HCT116 (cell line): ENCODE data around the gene ZNF236. TPM values are rescaled to one million over a fixed set of nuclear protein-coding genes. Genes with fewer than 3 reads are reported as not detected.

ENCODE experiments used
- ATAC-seq: fragments of 200-7000 bp; cut with Tn5 transposase; 2 replicates; pipeline ENCODE4 v1.9.1; 2020; ENCODE audit warnings: mild to moderate bottlenecking, moderate library complexity
- BruUV-seq: library from RNA; stranded (reverse); fragments of 400-500 nt; replicated peaks from 2 replicates; lab custom pipeline; 2021; lab: Mats Ljungman, UMichigan
- CTCF ChIA-PET: fragments of 300-600 bp; sonication (Branson Sonifier 250); formaldehyde crosslinking; loops from one replicate; lab custom pipeline; 2021; ENCODE audit warnings: antibody characterized with exemption; lab: Charles Lee
- POLR2A ChIA-PET: fragments of 300-600, 350-600 bp; sonication (Branson Sonifier 250); formaldehyde crosslinking; loops from one replicate; lab custom pipeline; 2021; ENCODE audit warnings: antibody characterized with exemption; lab: Charles Lee
- RAD21 ChIA-PET, 2 experiments: fragments of 300-600 bp; sonication (Branson Sonifier 250); formaldehyde crosslinking; loops; one replicate each; lab custom pipeline; 2023; ENCODE audit warnings: low total read pairs in 2 of 2; ENCODE audit not compliant: uncharacterized antibody in 2 of 2, unreplicated experiment in 2 of 2, low non-redundant PET in 1 of 2; lab: Charles Lee
- DNase-seq: peaks from one replicate; pipeline ENCODE4 v3.0.0-alpha.2; 2010; ENCODE audit warnings: low read depth, low spot score
- H2AFZ ChIP-seq: fragments of 200-600 bp; shearing (Covaris generic), sonication (generic); 2 replicates; pipeline ENCODE4 v1.6.1; 2017; ENCODE audit warnings: low read depth, mixed run types, mixed read lengths, antibody characterized with exemption, low read length; ENCODE audit not compliant: poor library complexity, severe bottlenecking
- H3K27ac ChIP-seq: 2 replicates; pipeline ENCODE4 v1.5.1; 2012; ENCODE audit warnings: low read depth, low read length
- H3K27me3 ChIP-seq: fragments of 200-600 bp; sonication (generic); 2 replicates; pipeline ENCODE4 v1.6.1; 2016; ENCODE audit warnings: mixed run types, low read length, mixed read lengths; ENCODE audit not compliant: insufficient read depth
- H3K36me3 ChIP-seq, 2 experiments: fragments of 200-500 bp in 1 of 2; fragments of 200-600 bp in 1 of 2; sonication (Bioruptor generic) in 1 of 2; sonication (generic) in 1 of 2; 2 replicates each; pipeline versions ENCODE4 v1.5.1 to v1.6.1; 2014 to 2016; ENCODE audit warnings: low read length in 2 of 2, inconsistent platforms in 1 of 2, mixed read lengths in 1 of 2, mixed run types in 1 of 2; ENCODE audit not compliant: insufficient read depth in 2 of 2, control insufficient read depth in 1 of 2
- H3K4me1 ChIP-seq, 2 experiments: fragments of 200-600 bp in 1 of 2; sonication (generic) in 1 of 2; 2 replicates each; pipeline versions ENCODE4 v1.5.1 to v1.6.1; 2012 to 2017; ENCODE audit warnings: low read length in 2 of 2, inconsistent platforms in 1 of 2, mild to moderate bottlenecking in 1 of 2, mixed read lengths in 1 of 2, mixed run types in 1 of 2, moderate library complexity in 1 of 2; ENCODE audit not compliant: insufficient read depth in 2 of 2, control insufficient read depth in 1 of 2
- H3K4me2 ChIP-seq: fragments of 200-600 bp; sonication (generic); 2 replicates; pipeline ENCODE4 v1.6.1; 2017; ENCODE audit warnings: mixed run types, low read length, mixed read lengths
- H3K4me3 ChIP-seq, 2 experiments: fragments of 200-600 bp in 1 of 2; sonication (generic) in 1 of 2; replicated peaks in 1 of 2; 2 replicates each; pipeline ENCODE4 v1.5.1; 2011 to 2016; ENCODE audit warnings: low read length in 2 of 2, control low read depth in 1 of 2, low read depth in 1 of 2, mild to moderate bottlenecking in 1 of 2, mixed read lengths in 1 of 2, mixed run types in 1 of 2
- H3K79me2 ChIP-seq: fragments of 200-600 bp; sonication (generic); 2 replicates; pipeline ENCODE4 v1.6.1; 2017; ENCODE audit warnings: mild to moderate bottlenecking, mixed run types, low read length, moderate library complexity, mixed read lengths; ENCODE audit not compliant: insufficient read depth
- H3K9ac ChIP-seq: fragments of 200-600 bp; sonication (generic); 2 replicates; pipeline ENCODE4 v1.6.1; 2016; ENCODE audit warnings: low read length, mixed read lengths
- H3K9me2 ChIP-seq: fragments of 200-600 bp; sonication (generic), shearing (Covaris generic); 2 replicates; pipeline ENCODE4 v1.6.1; 2017; ENCODE audit warnings: mixed run types, mild to moderate bottlenecking, moderate library complexity; ENCODE audit not compliant: insufficient read depth
- H3K9me3 ChIP-seq, 2 experiments: fragments of 200-500 bp in 1 of 2; fragments of 200-600 bp in 1 of 2; sonication (Bioruptor generic) in 1 of 2; sonication (generic) in 1 of 2; 2 replicates each; pipeline ENCODE4 v1.6.1; 2014 to 2017; ENCODE audit warnings: low read length in 2 of 2, mixed read lengths in 2 of 2, inconsistent platforms in 1 of 2, low read depth in 1 of 2, mild to moderate bottlenecking in 1 of 2, mixed run types in 1 of 2, moderate library complexity in 1 of 2; ENCODE audit not compliant: control insufficient read depth in 1 of 2, insufficient read depth in 1 of 2
- H4K20me1 ChIP-seq: fragments of 200-600 bp; sonication (generic), shearing (Covaris generic); 2 replicates; pipeline ENCODE4 v1.6.1; 2017; ENCODE audit warnings: mixed run types, mild to moderate bottlenecking, moderate library complexity; ENCODE audit not compliant: insufficient read depth
- CEBPB ChIP-seq: IDR thresholded peaks from 2 replicates; pipeline ENCODE4 v1.6.1; 2012; ENCODE audit warnings: low read depth
- CTCF ChIP-seq, 3 experiments: fragments of 200-600 bp in 1 of 3; sonication (generic) in 1 of 3; IDR thresholded peaks in 2 of 3; conservative IDR thresholded peaks in 1 of 3; 2 replicates each; pipeline ENCODE4 v1.5.1; 2012 to 2017; ENCODE audit warnings: low read depth in 2 of 3, low read length in 2 of 3, antibody characterized with exemption in 1 of 3, borderline replicate concordance in 1 of 3, control low read depth in 1 of 3, mild to moderate bottlenecking in 1 of 3, mixed read lengths in 1 of 3, mixed run types in 1 of 3, moderate library complexity in 1 of 3; ENCODE audit not compliant: insufficient read depth in 1 of 3
- FOSL1 ChIP-seq: IDR thresholded peaks from 2 replicates; pipeline ENCODE4 v1.6.1; 2012; ENCODE audit warnings: low read depth
- POLR2A ChIP-seq: IDR thresholded peaks from 2 replicates; pipeline ENCODE4 v1.7.0; 2011; ENCODE audit warnings: borderline replicate concordance; ENCODE audit not compliant: insufficient read depth, insufficient read length; ENCODE audit errors: extremely low read depth
- POLR2AphosphoS5 ChIP-seq: IDR thresholded peaks from 2 replicates; pipeline ENCODE4 v1.6.1; 2011; ENCODE audit warnings: mild to moderate bottlenecking, low read depth, low read length, moderate library complexity
- TCF7L2 ChIP-seq: IDR thresholded peaks from 2 replicates; pipeline ENCODE4 v1.7.0; 2011; ENCODE audit warnings: borderline replicate concordance, inconsistent platforms; ENCODE audit not compliant: insufficient read depth, insufficient read length; ENCODE audit errors: extremely low read depth
- ZBTB33 ChIP-seq: IDR thresholded peaks from 2 replicates; pipeline ENCODE4 v1.6.1; 2011; ENCODE audit warnings: mild to moderate bottlenecking, low read length, moderate library complexity; ENCODE audit not compliant: insufficient replicate concordance; ENCODE audit errors: extremely low read depth
- ZFX ChIP-seq: fragments of 450-650 bp; IDR thresholded peaks from 2 replicates; pipeline ENCODE4 v1.6.1; 2017
- ZNF274 ChIP-seq: fragments of 200-500 bp; sonication (Bioruptor generic); IDR thresholded peaks from 2 replicates; pipeline ENCODE4 v1.6.1; 2014; ENCODE audit warnings: mild to moderate bottlenecking, low read depth, low read length, inconsistent platforms
- intact Hi-C: fragments of 100-400 bp; cut with micrococcal nuclease; formaldehyde crosslinking; loops from 2 replicates; pipeline ENCODE4 v1.10.0; 2022
- total RNA-seq: library from RNA; stranded (reverse); gene quantifications from one replicate; pipeline ENCODE4 v1.2.1, GENCODE V29; 2021; ENCODE audit not compliant: unreplicated experiment
- TF ChIP-seq, protein P1 (sequence below): IDR thresholded peaks from 2 replicates; pipeline ENCODE4 v1.6.1; 2012; ENCODE audit warnings: low read depth

The ZNF236 gene
- total RNA-seq, 1 experiment from 2014 or later = 15.0 TPM

- no peak overlapping the region for H3K4me2 ChIP-seq
- CTCF ChIA-PET = interaction anchor here (1.0 kb wide), 1 partner anchor 216 kb away, joined by 3 read pairs; no protein-coding TSS in a partner anchor
- RAD21 ChIA-PET = no interaction called here
- H3K9me3 ChIP-seq = no peaks in the 10 kb centered on the region
- no peak overlapping the region for H3K27ac ChIP-seq
- H3K27me3 ChIP-seq = 0 out of 2 replicates have a peak, but pooled peaks cover 9% of the 10 kb centered on the region
- TF ChIP-seq ZFX (no peak), CEBPB (no peak)
- H3K9me2 ChIP-seq = no peaks in the 10 kb centered on the region
- H4K20me1 ChIP-seq = no peaks in the 10 kb centered on the region
- DNase-seq = no peak
- intact Hi-C loops = no loop called here
- POLR2A ChIA-PET = no interaction called here
- no peak overlapping the region for H3K4me3 ChIP-seq
- H3K36me3 ChIP-seq = no peaks in the 10 kb centered on the region
- no TSS peak for BruUV-seq
- no peak overlapping the region for H3K9ac ChIP-seq
- H3K4me1 ChIP-seq = no peaks in the 10 kb centered on the region
- ATAC-seq = no peak
- H2AFZ ChIP-seq = no peak overlapping the region
- H3K79me2 ChIP-seq = no peaks in the 10 kb centered on the region
Measured at GRCh38 chr18:76996429-76996828, 174.1 kb downstream of the ZNF236 start.

DNA sequence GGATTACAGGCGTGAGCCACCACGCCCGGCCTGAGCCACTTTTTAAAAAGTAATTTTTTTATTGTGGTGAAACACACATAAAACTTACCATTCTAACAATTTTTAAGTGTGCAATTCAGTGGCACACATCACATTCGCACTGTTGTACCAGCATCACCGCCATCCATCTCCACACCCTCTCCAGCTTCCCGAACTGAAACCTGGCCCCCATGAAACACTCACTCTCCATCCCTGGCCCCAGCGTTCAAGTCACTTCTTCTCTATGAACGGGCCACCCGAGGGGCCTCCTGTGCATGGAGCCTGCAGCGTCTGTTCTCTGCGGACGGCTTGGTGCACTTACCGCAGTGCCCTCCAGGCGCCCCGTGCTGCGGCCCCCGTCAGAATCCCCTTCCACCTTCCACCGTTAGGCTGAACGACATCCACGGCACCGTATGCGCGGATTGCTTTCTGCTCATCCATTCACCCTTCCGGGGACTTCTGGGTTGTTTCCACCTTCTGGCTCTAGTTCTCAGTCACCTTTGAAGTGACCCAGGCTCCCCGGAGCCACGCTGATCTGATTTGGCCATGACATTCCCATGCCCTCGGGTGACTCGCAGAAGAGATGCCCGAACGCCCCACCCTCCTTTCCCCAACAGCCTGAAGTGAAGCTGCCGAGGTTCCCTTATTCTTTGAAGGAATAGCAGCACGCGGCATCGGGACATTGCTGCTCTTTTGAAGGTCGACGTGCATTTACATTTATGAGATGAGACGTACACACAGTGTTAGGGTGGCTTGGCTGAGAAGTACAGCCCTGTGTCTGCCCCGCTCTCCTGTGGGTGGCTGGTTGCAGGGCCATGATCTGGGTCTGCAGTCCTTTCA, 175.8 kb downstream of the ZNF236 start:
- no peak for ATAC-seq
- Histone ChIP-seq H4K20me1 (no peaks in the 10 kb centered on the region), H3K79me2 (no peaks in the 10 kb centered on the region), H3K36me3 (no peaks in the 10 kb centered on the region), H2AFZ (no peak overlapping the region), H3K9ac (no peak overlapping the region), H3K27me3 (0 out of 2 replicates have a peak, but pooled peaks cover 9% of the 10 kb centered on the region), H3K4me1 (no peaks in the 10 kb centered on the region), H3K9me2 (no peaks in the 10 kb centered on the region), H3K27ac (no peak overlapping the region), H3K9me3 (no peaks in the 10 kb centered on the region), H3K4me3 (no peak overlapping the region), H3K4me2 (no peak overlapping the region)
- intact Hi-C loops = no loop called here
- no TSS peak for BruUV-seq
- ChIA-PET POLR2A (no interaction called here), CTCF (no interaction called here), RAD21 (no interaction called here)
- no peak for DNase-seq
- TF ChIP-seq ZBTB33 (no peak), TCF7L2 (no peak), POLR2A (no peak), ZNF274 (no peak), CTCF (IDR thresholded peaks at IDR 0.05 in 2 of 3, conservative IDR thresholded peaks at IDR 0.05 in 1 of 3; ENCODE audit: borderline replicate concordance in 1 of 3, insufficient read depth in 1 of 3, low read depth in 2 of 3, low read length in 2 of 3) (no peak), FOSL1 (no peak), POLR2AphosphoS5 (no peak)
- TF ChIP-seq, protein P1, sequence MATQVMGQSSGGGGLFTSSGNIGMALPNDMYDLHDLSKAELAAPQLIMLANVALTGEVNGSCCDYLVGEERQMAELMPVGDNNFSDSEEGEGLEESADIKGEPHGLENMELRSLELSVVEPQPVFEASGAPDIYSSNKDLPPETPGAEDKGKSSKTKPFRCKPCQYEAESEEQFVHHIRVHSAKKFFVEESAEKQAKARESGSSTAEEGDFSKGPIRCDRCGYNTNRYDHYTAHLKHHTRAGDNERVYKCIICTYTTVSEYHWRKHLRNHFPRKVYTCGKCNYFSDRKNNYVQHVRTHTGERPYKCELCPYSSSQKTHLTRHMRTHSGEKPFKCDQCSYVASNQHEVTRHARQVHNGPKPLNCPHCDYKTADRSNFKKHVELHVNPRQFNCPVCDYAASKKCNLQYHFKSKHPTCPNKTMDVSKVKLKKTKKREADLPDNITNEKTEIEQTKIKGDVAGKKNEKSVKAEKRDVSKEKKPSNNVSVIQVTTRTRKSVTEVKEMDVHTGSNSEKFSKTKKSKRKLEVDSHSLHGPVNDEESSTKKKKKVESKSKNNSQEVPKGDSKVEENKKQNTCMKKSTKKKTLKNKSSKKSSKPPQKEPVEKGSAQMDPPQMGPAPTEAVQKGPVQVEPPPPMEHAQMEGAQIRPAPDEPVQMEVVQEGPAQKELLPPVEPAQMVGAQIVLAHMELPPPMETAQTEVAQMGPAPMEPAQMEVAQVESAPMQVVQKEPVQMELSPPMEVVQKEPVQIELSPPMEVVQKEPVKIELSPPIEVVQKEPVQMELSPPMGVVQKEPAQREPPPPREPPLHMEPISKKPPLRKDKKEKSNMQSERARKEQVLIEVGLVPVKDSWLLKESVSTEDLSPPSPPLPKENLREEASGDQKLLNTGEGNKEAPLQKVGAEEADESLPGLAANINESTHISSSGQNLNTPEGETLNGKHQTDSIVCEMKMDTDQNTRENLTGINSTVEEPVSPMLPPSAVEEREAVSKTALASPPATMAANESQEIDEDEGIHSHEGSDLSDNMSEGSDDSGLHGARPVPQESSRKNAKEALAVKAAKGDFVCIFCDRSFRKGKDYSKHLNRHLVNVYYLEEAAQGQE = no peak
